Right hindlimb (tissue), 1 donor: ENCODE results near the gene PCSK6.
"Not testable (repeated sequence)": the region's sequence is repeated elsewhere in the genome, so short reads cannot be mapped to it uniquely, and the experiment has no call there.

Experiments
- DNase-seq: peaks from one replicate; pipeline ENCODE4 v3.0.0-alpha.2; 2018

PCSK6 gene

DNA sequence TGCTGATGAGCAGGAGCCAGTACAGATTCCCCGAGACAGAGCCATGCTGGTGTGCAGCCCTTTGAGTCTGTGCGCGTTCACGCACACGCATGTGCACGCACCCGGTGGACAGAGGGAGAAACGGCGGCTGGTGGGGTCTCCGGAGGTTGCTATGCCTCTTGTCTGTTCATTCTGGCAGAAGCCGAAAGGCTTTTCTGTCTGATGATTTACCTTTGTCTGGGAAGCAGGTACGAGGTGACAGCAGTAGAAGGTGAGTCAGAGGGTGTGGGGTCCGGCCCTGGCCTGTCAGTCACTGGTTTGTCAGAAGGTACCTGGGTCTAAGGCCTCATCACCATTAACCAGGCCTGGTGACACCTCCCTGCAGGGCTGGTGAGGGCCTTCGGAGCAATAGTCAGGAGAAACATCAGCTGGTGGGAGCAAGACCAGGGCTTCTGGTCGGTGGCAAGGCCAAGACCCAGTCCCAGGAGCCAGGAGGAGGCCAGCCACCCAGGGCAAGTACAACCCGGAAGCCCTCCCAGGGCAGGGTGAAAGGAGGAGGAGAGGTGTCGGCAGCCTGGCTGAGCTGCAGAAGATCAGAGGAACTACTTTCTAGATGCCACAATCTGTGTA, 7.5 kb downstream of the PCSK6 start:
- no peak for DNase-seq

DNA sequence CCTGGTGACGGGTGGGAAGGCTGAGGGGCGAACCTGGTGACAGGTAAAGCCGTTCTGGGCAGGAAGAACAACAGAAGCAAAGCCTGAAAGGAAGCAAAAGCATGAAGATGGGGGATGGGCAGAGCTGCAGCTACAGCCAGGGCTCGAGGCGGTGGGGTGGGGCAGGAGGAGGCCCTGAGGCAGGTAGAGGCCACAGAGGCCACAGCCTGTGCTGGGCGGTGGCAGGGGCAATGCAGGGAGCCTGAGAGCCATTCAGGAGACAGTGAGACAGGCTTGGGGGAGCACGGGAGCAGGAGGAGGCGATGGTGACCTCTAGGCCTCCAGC, 8.2 kb downstream of the PCSK6 start:
- no peak for DNase-seq

DNA sequence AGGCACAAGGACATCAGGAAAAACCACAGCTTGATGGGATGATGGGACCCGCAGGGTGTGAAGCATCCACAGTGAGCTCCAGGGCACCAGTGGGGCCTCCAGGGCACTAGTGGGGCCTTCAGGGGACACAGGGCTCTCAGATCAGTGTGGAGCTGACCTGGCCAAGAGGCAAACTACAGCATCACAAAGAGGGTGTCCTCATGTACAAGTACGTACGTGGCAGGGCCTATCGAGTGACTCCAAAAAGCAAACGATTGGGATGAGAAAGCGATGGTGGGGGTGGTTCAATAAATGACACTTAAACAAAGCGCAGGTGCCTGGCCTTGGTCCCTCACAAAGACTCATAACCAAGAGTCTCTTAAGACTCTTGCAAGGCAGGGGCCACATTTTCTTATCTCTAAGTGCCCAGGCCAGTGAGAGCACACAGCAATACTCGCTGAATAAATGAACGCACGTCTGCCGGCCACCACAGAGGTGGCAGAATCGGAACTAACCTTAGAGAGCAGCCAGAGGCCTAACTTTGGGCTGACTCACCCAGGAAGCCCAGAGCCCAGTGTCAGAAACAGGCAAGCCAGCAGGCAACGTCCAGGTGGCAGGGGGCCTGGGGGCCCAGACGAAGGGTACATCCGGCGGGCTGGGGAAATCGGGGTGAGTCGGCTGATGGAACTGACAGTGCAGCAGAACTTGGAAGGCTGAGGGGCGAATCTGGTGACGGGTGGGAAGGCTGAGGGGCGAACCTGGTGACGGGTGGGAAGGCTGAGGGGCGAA, 8.7 kb downstream of the PCSK6 start:
- DNase-seq, result no peak

DNA sequence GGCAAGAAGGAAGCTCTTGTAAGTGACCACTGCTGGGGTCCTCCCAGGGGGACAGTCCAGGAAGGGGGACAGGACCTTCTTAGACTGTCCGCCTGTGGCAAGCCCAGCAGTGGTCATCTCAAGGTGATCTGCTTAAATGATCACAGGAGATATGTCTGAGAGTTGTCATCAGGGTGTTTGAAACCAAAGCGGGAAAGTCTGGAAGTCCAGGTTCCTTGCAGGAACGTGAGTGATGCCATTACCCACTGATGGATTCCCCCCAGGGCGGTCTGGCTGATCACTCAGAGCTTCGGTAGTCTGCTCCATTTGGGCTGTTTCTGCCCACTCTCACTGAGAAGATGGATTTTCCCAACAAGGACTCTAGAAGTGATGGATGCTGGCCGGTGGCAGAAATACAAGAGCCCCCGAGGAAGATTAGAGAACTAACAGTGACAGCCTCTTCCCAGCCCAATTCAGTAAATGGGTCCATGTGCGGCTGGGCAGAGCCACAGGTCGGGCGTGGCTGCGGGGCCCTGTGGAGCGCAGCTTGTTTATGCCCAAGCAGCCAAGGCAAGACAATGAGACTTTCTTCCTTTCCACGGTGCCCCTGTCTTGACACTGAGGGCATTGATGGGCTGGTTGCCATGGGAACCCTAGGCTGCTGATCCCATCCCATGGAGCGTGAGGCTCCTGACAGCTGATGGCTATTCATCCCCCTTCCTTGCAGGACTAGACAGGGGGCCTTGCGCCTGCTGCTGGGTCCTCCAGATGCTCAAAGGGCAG, 9.5 kb downstream of the PCSK6 start:
- DNase-seq, result no peak

DNA sequence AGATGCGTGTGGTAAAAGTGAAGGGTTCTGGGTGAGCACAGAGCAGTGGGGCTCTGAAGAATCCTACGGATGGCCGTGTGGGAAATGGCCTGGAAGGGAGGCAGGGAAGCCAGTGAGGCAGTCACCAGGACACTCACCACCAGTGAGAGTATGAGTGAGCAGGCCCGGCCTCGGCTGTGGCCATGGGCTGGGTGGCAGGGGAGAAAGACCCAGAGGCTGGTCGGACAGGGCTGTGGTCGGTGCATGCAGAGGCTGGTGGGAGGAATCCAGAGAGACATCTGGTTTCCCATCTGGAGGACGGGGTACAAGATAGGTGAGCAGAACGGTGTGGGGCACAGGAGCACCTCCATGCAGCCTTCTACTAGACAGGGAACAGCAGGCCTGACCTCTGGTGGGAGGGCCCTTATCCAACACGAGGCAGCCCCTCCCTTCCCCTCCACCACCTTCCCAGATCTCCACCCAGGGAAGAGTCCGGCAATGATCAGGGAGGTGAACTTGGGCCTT, 10.1 kb downstream of the PCSK6 start:
- DNase-seq, result no peak

DNA sequence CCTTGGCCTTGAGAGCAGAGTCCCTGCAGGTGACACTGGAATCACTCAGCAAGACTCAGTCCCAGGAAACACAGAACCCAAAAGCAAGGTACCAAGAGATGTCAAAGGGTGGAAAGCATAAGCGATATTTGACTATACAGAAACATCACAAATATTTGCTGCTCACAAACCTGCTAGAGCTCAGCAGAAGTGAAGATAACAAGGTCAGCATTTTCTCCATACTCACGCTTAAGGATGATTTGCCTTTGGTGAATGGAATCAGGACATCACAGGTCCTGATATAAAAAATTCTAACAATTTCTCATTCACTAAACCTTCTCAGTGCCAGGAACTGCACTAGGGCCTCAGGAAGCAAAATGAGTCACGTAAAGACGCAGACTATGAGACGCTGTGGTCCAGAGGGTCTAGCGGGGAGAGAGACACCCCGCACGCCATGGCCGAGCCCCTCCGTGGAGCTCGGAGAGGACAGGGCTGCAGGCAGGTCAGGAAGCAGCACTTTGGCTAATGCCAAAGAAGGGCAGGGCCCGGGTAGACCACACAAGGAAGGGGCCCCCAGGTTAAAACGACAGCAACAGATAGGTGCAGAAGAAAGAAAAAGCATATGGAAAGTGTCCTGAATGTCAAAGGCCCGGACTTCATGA, 10.7 kb downstream of the PCSK6 start:
- DNase-seq, result no peak

DNA sequence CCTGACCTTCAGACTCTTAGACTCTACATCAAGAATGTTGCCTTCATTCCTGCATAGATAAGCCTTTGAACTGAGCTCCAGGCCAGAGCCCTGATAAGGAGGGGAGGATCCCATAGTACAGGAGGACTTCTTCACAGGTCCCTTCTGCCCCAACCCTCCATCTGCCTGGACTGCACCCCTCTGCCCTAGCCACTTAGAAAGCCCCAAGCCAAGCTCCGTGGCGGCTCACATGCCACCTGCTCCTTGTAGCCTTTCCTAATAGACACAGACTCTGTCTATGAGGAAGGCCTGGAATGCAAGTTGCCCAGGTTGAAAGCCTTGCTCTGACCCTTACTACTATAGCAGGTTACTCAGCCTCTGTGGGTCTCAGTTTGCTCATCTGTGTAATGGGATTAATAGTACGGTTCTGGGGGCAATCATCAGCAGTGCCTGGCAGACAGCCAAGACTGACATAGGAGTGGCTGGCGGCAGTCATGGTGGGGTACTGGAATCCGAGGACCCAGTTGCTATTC, 11.6 kb downstream of the PCSK6 start:
- no peak for DNase-seq

DNA sequence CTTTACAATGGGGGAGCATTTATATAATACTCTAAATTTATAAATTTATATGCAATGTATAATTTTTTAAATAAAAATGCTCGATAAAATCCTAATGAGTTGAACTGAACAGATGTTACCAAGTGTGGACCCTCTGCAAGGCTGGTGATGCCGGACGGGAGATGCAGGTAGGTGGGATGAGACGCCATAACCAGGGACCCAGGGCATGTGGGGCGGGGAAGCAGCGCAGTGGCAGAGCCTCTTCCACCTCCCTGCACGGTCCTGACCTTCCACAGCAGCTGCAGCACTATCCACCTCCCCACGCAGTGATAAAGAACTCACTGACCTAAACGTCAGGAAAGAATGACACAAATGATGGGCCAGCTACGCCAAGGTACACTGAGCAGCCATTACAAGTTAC, 12.8 kb downstream of the PCSK6 start:
- no peak for DNase-seq

DNA sequence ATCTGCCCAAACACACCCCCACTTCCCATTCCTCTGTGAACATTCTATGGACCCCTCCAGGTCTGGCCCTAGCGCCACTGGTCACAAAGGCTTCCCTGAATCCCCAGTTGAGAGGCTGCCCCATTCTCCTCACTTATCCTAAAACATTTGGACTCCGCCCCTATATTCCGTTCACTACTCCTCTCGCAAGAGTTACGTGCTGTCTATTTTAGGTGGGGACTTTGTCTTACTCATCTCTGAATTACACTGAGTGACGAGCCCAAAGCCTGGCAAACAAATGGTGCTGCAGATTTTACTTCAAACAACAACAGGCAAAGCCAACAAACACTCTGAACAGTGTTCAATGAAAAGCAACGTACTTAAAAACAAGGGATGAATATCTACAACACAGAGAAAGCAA, 14.5 kb downstream of the PCSK6 start:
- no peak for DNase-seq

DNA sequence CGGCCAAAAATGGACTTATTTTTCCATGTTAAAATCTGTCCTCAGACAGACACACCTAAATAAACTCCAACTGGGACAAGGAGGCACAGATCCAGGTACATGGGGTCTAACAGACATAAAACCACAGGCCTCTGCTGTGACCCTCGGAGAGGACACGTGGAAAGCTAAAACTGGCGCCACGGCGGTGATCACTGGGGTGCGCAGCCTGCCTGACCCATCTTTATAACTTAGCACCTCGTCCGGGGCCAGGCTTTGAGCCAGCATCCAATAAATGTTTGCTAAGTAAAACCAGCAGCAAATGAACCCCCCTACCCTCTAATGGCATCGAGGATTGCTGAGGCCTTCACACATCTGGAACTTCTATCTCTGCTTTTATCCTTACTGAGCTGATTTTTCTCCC, 15.3 kb downstream of the PCSK6 start:
- no peak for DNase-seq

DNA sequence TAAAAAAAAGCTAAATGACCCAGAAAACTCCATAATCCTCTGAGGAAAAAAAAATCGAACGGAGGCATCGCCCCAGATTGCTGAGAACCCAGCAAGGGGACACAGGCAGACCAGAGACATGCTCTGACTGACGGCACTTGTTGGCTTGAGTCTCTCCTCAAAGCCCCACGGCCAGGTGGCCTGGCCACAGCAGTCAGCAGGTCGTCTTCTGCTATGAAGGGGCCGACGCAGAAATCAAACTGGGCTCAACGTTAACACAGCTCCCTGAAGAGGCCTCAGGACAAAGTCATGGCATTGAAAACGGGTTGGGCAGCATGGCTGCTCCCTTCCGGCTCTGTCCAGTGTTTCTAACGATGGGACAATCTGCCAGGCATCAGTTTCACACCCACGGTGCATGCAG, 17.5 kb downstream of the PCSK6 start:
- no peak for DNase-seq

DNA sequence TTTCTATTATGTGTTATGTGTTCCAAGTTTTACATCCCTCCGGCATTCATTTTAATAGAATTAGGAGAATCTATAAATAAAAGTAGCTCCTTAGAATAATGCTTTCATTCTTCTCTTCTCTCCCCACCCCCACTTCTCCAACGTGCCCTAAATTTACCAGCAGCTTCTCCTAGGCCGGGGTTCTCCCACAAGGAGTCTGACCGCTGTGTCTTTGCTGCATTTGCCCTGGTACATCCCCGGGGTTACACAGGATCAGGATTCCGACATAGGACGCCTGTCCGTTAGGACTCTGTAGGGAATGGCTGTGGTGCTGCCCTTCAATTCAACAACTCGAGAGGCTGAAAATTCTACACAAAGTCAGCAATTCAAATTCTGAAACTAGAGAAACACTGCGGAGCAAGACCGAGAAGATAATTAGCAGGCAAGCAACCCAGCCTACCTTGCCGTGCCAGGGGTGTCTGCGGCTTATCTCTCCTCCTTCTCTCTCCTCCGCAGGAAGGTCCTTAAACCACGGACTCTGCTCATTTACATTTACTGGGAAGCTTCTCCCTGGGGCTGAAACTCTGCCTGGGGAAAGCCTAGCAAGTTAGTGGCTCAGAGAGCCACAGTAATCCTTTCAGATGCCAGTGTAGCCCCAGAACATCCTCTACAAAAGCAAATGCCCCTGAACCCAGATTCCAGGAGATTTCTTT, 18.8 kb downstream of the PCSK6 start:
- DNase-seq, result no peak

DNA sequence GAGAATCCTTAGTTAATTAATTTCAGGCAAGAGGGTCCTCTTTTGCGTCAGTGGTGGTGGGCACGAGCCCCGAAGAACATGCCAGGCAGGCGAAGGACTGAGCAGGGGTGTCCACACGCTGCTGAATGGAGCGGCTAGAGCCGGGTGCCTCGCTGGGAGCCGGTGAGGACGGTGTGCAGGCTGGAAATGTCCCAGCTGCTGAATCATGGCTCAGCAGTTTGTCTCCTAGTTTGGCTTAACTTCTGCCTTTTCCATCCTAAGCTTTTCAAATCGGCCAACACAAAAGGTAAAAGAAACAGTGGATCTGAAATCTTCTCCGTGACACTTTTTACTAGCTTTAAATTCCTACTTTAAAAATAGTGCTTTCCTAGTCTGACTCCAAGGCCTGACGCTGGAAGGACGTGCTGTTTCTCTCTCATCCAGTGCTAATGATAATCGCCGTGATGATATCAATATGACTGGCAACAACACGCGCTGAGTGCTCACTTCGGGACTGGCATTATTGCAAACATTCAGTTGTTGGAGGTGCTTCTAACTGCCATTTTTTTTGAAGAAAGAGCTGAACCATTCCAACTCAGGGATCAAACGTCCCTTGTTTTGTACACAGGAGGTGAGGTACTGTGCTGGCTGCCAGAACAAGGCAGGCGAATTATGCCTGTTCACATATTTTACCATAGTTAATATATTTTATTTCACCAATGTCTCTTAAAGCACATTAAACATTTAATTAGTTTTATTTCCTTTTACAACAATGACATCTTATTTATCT, 19.8 kb downstream of the PCSK6 start:
- DNase-seq, result no peak

DNA sequence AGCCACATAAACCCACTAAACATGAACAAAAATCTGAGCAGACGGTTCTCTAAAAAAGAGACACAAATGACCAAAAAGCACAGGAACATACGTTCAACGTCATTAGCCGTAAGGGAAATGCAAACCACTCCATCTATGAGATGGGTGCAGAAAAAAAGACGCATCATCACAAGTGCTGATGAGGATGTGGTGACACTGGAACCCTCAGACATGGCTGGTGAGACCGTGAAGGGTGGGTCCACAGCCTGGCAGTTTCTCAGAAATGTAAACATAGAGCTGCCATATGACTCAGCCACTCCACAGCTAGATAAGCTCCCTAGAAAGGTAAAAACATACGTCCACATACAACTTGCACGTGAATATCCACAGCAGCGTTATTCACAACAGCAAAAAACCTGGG, 23.3 kb downstream of the PCSK6 start:
- DNase-seq, result no peak

DNA sequence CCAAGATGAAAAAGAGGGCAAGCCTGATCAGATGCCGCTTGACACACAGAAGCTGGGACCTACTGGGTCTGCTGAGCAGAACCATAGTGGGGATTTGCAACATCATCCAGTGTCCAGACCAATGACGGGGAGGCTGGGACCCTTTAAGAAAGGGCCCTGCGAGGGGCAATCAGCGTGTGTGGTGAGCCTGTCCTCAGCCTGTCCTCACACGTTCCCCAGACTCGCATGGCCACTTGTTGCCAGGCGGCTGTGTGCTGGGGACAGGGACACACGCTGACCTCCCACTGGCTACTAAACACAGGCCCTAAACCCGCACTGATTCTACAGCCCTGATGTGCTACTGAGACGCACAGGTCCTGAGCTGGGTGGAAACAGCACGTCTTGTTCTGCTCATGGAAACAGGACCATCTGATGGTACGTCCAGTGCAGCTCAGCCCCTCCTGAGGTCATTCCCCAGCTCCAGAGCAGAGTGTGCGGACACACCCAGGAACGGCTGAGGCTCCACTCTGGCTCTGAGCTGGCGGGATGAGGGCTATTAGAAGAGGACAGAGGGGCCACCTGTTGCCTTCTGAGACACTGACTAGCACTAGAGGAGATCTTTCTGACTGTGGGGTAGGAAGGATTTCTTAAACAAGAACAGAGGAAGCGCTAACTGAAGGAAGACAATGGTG, 24.4 kb downstream of the PCSK6 start:
- DNase-seq, result no peak

DNA sequence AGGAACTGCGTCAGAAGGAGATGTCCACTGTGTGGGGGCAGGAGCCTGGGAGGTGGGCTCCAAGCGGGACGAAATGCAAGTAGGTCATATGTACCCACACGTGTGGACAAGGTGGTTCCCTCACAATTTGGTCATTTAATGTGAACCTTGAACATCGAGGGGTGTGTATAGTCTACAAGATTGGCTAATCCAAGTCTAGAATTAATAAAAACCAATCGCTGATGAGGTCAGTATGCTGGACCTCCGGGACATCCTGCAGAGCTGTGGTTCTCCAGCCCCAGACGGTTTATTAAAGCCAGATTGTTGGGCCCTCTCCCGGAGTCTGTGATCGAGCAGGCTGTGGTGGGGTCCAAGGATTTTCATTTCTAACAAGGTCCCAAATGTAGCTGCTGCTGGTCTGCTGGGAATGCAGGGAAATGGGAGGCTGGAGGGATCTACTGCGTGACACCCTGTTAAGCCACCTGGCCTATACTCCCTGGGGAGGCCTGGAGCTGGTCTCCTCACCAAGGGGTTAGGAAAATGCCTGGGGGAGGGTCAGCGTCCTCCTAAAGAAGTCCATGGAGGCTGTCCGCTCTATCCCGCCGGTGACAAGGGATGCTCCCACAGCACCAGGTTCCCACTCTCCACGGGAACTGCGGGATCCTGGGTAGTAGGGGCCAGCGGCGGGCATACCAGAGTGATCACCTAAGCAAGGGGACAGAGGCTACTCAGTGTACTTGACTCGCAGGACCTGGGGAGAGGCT, 25.1 kb downstream of the PCSK6 start:
- no peak for DNase-seq

DNA sequence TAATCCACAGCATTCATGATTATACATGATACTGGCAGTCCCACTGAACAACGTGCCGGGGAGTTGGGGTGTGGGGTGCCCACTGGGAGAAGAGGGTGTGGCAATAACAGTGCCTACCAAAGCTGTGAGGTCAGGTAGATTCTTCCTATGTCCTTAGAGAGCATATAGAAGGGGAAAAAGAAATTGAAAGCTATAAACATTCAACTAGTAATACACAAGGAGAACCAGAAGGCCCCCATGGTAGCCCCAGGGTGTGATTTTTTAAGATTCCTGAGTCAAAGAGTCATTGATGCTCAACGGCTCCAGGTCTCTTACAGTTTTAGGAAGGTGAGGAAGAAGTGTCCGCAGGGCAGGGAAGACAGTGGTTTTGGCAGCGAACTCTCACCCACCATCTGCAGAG, 25.8 kb downstream of the PCSK6 start:
- DNase-seq, result not testable (repeated sequence)

DNA sequence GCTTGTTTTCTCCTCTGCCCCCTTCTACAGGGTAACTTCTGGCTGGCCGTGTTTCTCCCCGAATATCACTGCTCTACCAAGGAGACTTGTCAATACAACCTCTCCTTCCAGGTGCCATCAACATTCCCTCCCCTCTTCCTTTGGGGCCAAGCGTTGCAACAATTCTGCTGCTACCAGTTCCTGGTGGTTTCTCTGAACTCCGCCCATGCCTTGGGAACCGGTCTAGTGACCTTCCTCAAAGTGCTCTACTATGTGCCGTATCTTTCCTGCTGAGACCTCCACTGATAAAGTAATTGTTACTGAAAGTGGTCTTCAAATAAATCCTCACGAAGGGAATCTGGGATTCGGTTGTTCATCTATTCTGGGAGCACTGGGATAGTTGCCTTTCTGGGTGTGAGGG, 26.2 kb downstream of the PCSK6 start:
- DNase-seq, result no peak

DNA sequence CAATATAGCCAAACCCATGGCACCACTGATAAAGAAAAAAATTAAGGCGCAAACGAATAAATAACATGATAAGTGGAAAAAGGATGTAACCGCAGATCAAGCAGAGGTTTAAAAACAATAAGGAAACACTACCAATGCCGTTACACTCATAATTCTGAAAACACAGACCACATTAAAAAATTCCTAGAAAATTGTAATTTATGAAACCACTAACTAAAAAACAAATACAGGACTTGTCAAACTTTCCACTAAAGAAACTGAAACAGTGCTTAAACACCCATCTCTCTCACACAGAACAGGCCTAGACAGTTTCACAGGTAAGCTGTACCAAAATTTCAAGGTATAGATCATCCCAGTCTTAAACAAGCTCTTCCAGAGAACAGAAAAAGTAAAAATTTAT, 28.4 kb downstream of the PCSK6 start:
- no peak for DNase-seq

DNA sequence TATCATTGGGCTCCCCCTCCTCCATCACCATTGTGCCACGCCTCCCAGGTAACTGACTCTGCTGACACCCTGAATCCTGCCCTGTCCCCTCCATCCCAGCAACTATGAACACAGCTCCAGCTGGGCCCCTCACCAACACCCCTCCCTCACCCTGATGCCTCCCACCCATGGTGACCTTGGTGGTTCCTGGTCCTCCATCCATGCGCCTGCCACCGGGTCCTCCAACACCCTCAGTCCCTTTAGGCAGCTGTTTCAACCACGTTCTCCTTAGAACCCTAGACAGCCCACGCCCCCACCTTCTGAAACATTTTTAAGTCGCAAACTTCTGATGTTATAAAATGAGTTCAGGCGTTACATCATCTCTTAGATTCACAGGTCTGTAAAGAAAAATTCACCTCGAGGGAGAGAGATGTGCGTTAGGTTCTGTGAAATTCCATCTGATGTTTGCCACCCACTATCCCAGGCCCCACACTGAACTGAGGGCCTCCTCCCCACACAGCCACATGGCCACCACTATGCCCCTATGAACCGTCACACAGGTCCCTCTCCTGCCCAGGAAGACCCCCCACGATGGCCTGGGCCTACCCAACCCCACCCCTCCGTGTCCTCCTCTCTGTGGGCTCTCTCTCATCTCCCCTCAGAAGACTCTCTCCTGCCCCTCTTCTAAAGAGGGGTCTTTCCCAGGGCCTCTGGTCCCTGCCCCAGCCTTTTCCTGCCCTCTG, 29.8 kb downstream of the PCSK6 start:
- no peak for DNase-seq
